ENCODE measurements around the gene NPRL2.

NPRL2 gene

DNA sequence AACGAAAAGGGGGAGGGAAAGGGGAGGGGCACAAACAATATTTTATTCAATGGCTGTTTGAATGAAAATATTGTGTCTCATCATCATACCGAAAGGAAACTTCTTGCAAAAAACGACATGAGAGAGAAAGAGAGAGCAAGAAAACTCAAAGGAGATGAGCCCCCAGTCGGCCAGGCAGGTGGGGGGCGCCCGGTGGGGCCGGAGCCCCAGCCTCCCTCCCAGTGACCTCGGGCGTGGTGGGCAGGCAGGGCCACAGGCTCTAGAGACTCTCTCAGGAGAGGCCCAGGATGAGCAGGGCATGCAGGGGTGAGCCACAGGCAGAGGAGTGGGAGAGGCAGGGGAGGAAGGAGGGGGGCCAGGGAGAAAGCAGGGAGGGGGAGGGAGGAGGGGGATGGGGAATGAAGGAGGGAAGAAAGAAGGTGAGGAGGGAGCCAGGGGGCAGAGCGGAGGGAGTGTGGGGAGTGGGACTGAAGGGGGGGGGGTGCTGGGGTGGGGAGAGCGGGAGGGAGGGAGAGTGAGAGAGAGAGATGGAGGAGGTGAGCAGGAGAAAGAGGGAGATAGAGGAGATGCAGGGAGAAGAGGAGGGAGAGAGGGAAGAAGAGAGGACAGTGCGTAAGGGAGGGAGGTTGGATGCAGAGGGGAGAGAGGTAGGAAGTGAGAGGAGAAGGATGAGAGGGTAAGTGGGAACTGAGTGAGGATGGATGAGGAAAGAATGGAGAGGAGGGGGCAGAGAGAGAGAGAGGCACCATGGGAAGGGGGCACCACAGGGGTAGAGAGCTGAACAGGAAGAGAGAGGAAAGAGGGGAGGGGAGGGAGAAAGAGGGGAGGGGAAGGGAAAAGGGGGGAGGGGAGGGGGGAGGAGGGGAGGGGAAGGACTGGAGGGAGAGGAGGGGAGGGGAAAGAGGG is 22.8 kb upstream of the NPRL2 start:
- DNase-seq (ENCODE audit: low read depth in 2 of 2) = no peak

GRCh38 chr3:50372349-50372748 is 21.8 kb upstream of the NPRL2 start:
- no peak for DNase-seq (ENCODE audit: low read depth in 2 of 2)

DNA sequence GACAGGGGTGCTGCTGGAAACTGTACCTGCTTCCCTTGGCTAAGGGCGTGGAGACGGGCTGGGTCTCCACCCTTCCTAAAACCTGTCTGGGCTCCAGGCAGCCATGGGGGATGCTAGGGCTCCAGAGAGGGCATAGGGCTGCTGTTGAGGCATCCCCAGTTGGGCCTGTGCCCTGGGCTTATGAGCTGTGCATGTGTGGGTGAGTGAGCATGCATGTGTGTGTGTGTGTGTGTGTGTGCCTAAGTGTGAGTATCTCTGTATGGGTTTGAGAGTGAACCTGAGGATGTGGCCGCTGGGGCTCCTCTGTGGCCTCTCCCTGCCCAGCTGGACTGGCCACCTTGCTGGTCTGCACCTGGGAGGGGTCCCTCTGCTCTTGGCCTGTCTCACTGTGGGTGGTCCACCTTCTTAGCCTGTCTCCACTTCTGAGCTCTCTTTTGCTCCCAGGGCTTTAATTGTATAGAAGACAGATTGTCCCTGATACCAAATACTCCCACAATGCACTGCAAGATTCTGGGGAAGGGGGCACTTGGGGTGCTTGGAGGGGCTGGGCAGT is 20.6 kb upstream of the NPRL2 start:
- DNase-seq (ENCODE audit: low read depth in 2 of 2) = no peak

DNA sequence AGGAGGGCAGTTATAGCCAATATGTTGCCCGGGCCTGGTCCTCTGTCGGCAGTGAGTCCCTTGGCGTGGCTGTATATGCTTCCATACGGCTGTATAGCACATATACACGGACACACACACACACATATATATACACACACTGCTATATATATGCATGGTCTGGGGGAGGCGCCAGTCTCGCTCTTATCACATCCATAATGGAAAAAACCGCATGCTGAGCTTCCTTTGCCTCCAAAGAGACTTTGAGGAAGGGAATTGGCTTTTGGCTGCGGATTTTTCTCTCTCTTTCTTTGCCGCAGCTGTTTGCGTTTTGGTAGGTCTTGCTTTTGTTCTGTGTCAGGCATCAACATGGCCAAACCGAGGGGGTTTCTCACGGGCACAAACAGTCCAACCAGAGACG is 20.0 kb upstream of the NPRL2 start:
- no peak for DNase-seq (ENCODE audit: low read depth in 2 of 2)

- DNase-seq (ENCODE audit: low read depth in 2 of 2) = no peak
Measured at GRCh38 chr3:50369012-50369670, 18.6 kb upstream of the NPRL2 start.

- DNase-seq (ENCODE audit: low read depth in 2 of 2) = no peak
Measured at GRCh38 chr3:50365842-50366220, 15.3 kb upstream of the NPRL2 start.

- DNase-seq (ENCODE audit: low read depth in 2 of 2) = peak; percentile 90
Measured at GRCh38 chr3:50365080-50365841, 14.7 kb upstream of the NPRL2 start.

DNA sequence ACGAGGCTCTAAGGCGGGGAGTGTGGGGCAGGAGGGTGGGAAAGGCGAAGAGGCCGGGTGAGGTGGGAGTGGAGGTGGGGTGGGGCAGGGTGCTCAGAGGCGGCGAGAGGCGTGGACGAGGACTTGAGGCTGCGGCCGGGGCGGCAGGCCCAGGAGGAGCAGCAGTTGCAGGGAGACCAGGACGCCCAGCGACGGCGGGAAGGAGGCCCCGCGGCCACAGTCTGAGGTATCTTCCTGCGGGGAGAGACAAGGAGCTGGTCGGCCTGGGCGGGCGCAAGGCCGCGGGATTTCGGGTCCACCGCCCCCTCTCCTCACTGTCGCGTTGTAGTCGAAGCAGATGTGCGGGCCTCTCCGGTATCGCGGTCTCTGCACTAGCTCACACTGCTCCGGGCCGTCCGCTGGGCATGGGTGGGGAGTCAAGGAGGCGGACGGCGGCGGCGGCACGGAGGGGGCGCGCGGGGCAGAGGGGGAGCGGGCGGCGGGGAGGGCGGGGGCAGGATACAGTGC is 14.1 kb upstream of the NPRL2 start:
- DNase-seq (ENCODE audit: low read depth in 2 of 2) = no peak

DNA sequence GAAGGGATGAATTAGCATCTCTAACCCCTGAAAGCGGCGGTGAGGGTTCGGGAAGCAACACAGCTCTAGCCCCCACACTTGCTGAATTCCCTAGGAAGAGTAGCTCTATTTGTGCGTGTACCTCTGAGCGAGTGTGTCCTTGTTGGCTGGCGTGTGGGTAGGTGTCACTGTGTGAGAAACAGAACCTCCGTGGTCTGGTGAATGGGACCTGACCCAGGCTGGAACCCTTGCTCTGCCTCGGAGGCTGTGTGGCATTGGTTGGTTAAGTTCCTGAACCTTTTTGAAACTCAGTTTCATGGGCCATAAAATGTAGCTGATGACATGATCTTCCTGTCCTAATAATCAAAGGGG is 9.2 kb upstream of the NPRL2 start:
- DNase-seq (ENCODE audit: low read depth in 2 of 2) = no peak

GRCh38 chr3:50358911-50359759 is 8.6 kb upstream of the NPRL2 start, which contains the start of gene TMEM115:
TSS of gene TMEM115 (minus strand) at chr3:50359521. CDS start at chr3:50359063, 458 bp downstream.
- DNase-seq (ENCODE audit: low read depth in 2 of 2) = peak; percentile 85 to 90

GRCh38 chr3:50358355-50358910 is 7.9 kb upstream of the NPRL2 start:
- DNase-seq (ENCODE audit: low read depth in 2 of 2) = no peak

GRCh38 chr3:50357481-50357880 is 6.9 kb upstream of the NPRL2 start:
- DNase-seq (ENCODE audit: low read depth in 2 of 2) = no peak

DNA sequence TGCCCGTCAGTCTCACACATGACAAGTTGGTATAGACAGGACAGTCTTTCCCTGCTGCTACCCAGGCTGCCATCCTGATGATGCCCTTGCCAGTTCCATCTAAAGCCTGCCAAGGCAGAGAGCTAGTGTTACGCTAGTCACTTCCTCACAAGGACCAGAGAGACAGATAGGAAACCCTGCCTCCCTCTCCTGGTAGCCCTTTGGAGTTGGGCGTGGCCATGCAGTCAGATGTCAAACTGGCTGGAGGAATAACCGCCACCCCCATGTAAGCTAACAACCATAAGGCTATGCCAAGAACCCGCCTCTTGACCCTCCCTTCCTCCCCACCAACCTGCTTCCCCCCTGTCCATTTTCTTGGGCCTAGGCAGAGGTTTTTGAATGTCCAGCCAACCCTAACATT is 6.0 kb upstream of the NPRL2 start:
- no peak for DNase-seq (ENCODE audit: low read depth in 2 of 2)

DNA sequence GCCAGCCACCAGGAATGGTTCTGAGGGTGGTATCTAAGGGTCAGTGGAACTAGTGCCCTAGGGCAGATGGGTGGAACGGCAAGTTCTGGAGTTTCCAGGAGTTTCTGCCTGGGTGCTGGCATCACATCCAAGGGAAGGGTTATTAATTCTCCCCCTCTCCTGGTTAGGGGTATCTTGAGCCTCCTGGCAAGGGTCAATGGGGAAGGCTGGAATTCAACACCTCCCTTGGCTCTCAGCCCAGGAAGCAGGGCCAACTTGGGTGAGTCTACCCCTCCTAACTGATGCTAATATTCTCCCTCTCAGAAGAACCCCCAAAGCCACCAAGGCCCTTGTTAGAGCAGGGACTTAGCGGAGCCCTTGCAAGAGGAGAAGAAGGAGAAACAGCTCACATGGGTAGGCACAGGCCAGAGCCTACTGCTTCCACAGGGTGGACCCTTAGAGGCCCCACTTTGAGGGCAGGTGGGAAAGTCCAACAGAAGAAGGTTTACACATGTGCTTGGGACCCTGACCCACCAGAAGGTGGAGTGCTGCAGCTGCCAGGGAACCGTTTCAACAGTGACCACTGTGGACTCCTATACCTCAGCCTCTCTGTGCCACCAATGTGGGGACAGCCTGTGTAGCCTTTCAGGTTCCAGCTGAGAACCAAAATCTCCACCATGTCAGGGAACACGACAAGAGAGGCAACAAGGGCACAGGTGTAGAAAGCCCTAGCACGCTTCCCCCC is 5.4 kb upstream of the NPRL2 start:
- DNase-seq (ENCODE audit: low read depth in 2 of 2) = no peak

- DNase-seq (ENCODE audit: low read depth in 2 of 2) = no peak
Measured at GRCh38 chr3:50354850-50355249, 4.3 kb upstream of the NPRL2 start.

GRCh38 chr3:50354186-50354764 is 3.7 kb upstream of the NPRL2 start:
- no peak for DNase-seq (ENCODE audit: low read depth in 2 of 2)

DNA sequence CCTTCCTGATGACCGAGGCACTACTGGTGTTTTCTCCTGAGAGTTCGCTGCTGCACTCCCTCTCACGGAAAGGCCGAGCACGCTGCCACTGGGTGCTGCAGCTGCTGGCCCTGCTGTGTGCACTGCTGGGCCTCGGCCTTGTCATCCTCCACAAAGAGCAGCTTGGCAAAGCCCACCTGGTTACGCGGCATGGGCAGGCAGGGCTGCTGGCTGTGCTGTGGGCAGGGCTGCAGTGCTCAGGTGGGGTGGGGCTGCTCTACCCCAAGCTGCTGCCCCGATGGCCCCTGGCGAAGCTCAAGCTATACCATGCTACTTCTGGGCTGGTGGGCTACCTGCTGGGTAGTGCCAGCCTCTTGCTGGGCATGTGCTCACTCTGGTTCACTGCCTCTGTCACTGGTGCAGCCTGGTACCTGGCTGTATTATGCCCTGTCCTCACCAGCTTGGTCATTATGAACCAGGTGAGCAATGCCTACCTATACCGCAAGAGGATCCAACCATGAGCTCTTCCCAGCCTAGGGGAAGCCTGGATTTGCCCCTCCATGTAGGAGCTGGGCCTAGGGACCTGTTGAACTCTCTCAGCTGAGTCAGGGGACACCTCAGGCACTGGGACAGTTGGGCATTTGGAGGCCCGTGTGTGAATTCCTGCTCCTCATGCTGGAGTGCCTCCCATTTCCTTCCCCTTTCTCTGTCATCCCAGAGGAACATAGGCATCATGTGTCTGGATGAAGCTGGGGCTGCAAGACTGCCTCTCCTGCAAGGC is 2.9 kb upstream of the NPRL2 start:
- no peak for DNase-seq (ENCODE audit: low read depth in 2 of 2)

DNA sequence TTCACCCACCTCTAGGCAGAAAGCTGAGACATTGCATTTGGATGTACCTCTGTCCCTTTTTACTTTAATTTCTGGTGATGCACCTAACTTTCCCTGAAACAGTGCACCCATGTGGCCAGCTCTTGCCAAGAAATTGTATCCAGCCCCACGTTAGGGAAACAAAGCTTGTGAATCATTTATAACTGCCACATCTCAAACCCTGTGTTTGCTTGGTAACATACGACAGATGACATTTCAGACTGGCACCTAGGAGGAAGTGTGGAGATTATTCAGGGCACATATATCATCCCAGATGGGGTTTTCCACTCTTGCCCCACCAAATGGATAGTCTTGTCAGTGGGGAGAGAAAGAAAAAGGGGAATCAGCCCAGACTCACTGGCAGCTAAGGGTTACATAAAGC is 2.2 kb upstream of the NPRL2 start:
- no peak for DNase-seq (ENCODE audit: low read depth in 2 of 2)

DNA sequence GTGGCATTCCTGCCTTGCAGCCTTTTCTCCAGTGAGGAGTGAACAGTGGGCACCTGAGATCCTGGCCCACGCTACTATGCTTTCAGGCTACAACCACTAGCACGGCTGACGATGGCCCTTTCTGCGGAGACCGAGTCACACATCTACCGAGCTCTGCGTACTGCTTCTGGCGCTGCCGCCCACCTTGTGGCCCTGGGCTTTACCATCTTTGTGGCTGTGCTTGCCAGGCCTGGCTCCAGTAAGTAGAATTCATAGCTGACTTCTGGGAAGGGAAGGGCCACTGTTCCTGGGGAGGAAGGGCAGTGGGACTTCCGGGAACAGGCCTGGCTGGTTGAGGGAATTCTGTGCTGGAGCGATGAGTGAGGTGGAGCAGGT is 735 bp upstream of the NPRL2 start:
- no peak for DNase-seq (ENCODE audit: low read depth in 2 of 2)

All from stimulated activated CD8-positive, alpha-beta memory T cell treated with anti-CD3 and anti-CD28 coated beads, Interleukin-2, amount 100 ng/mL, for 48 hours (primary cell).